DMS153 (cell line): ENCODE results near the gene ZC2HC1B.

Experiments used
- DNase-seq: peaks from one replicate; lab custom pipeline; 2025; lab: John Stamatoyannopoulos, UW

The ZC2HC1B gene

GRCh38 chr6:143963158-143963919 lies 99.1 kb downstream of the ZC2HC1B start:
- no peak for DNase-seq

- no peak for DNase-seq
Observed at GRCh38 chr6:143964674-143965081, 100.4 kb downstream of the ZC2HC1B start.

GRCh38 chr6:143965503-143966171 lies 101.4 kb downstream of the ZC2HC1B start:
- DNase-seq: no peak

GRCh38 chr6:143966312-143966711 lies 102.0 kb downstream of the ZC2HC1B start:
- no peak for DNase-seq

- DNase-seq: no peak
Observed at GRCh38 chr6:143967706-143968376, 103.6 kb downstream of the ZC2HC1B start.

- DNase-seq: no peak
Observed at GRCh38 chr6:143969077-143969476, 104.8 kb downstream of the ZC2HC1B start.

- no peak for DNase-seq
Observed at GRCh38 chr6:143970456-143971218, 106.4 kb downstream of the ZC2HC1B start.

GRCh38 chr6:143971482-143972205 lies 107.4 kb downstream of the ZC2HC1B start:
- DNase-seq: no peak

GRCh38 chr6:143973097-143973966 lies 109.1 kb downstream of the ZC2HC1B start:
- DNase-seq: no peak

- DNase-seq: no peak
Observed at GRCh38 chr6:143974089-143974488, 109.8 kb downstream of the ZC2HC1B start.

- no peak for DNase-seq
Observed at GRCh38 chr6:143976806-143977349, 112.6 kb downstream of the ZC2HC1B start.

- no peak for DNase-seq
Observed at GRCh38 chr6:143980921-143981320, 116.6 kb downstream of the ZC2HC1B start.

- DNase-seq: no peak
Observed at GRCh38 chr6:143982968-143983367, 118.7 kb downstream of the ZC2HC1B start.

GRCh38 chr6:143984666-143985065 lies 120.4 kb downstream of the ZC2HC1B start:
- DNase-seq: no peak

GRCh38 chr6:143986463-143987065 lies 122.3 kb downstream of the ZC2HC1B start:
- DNase-seq: no peak
